Thoracic aorta (tissue), 2 donors: ENCODE measurements around the gene CFAP20DC. TPM values are rescaled to one million over a fixed set of nuclear protein-coding genes. Genes with fewer than 3 reads are reported as not detected.

Experiments used
- ATAC-seq: fragments of 150-250 bp; one replicate; pipeline ENCODE4 v1.8.0; 2017; ENCODE audit warnings: low read depth; ENCODE audit not compliant: insufficient number of reproducible peaks, low FRiP score
- DNase-seq: peaks from one replicate; pipeline ENCODE4 v3.0.0-alpha.2; 2020; ENCODE audit warnings: low spot score
- H3K27ac ChIP-seq, 2 donors: fragments of 200-600 bp; sonication (generic); 1 replicate in 1 of 2; 2 replicates in 1 of 2; pipeline ENCODE4 v1.5.1; 2016; ENCODE audit warnings: mild to moderate bottlenecking in 2 of 2, moderate library complexity in 2 of 2
- H3K27me3 ChIP-seq: fragments of 200-600 bp; sonication (generic); replicated peaks from 2 replicates; pipeline ENCODE4 v1.6.0; 2016; ENCODE audit warnings: mild to moderate bottlenecking; ENCODE audit not compliant: insufficient read depth
- H3K36me3 ChIP-seq: fragments of 200-600 bp; sonication (generic); one replicate; pipeline ENCODE4 v1.5.1; 2016
- H3K4me1 ChIP-seq, 2 donors: fragments of 200-600 bp; sonication (generic); 1 replicate in 1 of 2; 2 replicates in 1 of 2; pipeline versions ENCODE4 v1.5.1 to v1.6.0; 2016; ENCODE audit warnings: low read depth in 2 of 2, mild to moderate bottlenecking in 1 of 2; ENCODE audit not compliant: control insufficient read depth in 1 of 2
- H3K4me3 ChIP-seq: fragments of 200-600 bp; sonication (generic); 2 replicates; pipeline ENCODE4 v1.5.1; 2016; ENCODE audit warnings: mild to moderate bottlenecking
- H3K9me3 ChIP-seq: fragments of 200-600 bp; sonication (generic); 2 replicates; pipeline ENCODE4 v1.5.1; 2016
- CTCF ChIP-seq: fragments of 200-600 bp; sonication (generic); IDR thresholded peaks from one replicate; pipeline ENCODE4 v1.5.1; 2019; ENCODE audit warnings: antibody characterized with exemption
- total RNA-seq, 2 donors: library from RNA; depleted of rRNA; stranded (reverse); fragments of >200 nt; gene quantifications; one replicate each; pipeline versions ENCODE4 v1.1.0 to v1.2.3, GENCODE V29; 2016

Gene CFAP20DC
- total RNA-seq, 2 donors from 2014 or later = not detected

GRCh38 chr3:58955308-58955707 lies 94.5 kb downstream of the CFAP20DC start:
- Histone ChIP-seq H3K36me3 (no peaks in the 10 kb centered on the region), H3K4me1 (no peaks in the 10 kb centered on the region), H3K4me3 (no peak overlapping the region), H3K27me3 (no peaks in the 10 kb centered on the region), H3K9me3 (no peaks in the 10 kb centered on the region), H3K27ac (no peak overlapping the region)
- ATAC-seq (no peak), DNase-seq (no peak)
- TF ChIP-seq CTCF = no peak

- Histone ChIP-seq H3K9me3 (no peaks in the 10 kb centered on the region), H3K36me3 (no peaks in the 10 kb centered on the region), H3K4me3 (no peak overlapping the region), H3K27me3 (no peaks in the 10 kb centered on the region), H3K4me1 (no peaks in the 10 kb centered on the region), H3K27ac (no peak overlapping the region)
- DNase-seq (no peak), ATAC-seq (no peak)
- TF ChIP-seq CTCF = no peak
Observed at GRCh38 chr3:58953288-58953687, 96.5 kb downstream of the CFAP20DC start.

GRCh38 chr3:58952128-58952917 lies 97.5 kb downstream of the CFAP20DC start:
- Histone ChIP-seq H3K4me3 (no peak overlapping the region), H3K36me3 (no peaks in the 10 kb centered on the region), H3K9me3 (no peaks in the 10 kb centered on the region), H3K27me3 (no peaks in the 10 kb centered on the region), H3K4me1 (no peaks in the 10 kb centered on the region), H3K27ac (no peak overlapping the region)
- DNase-seq (no peak), ATAC-seq (no peak)
- TF ChIP-seq CTCF = no peak

GRCh38 chr3:58948018-58948417 lies 101.8 kb downstream of the CFAP20DC start:
- Histone ChIP-seq H3K4me3 (no peak overlapping the region), H3K36me3 (no peaks in the 10 kb centered on the region), H3K9me3 (no peaks in the 10 kb centered on the region), H3K27me3 (no peaks in the 10 kb centered on the region), H3K27ac (no peak overlapping the region), H3K4me1 (no peaks in the 10 kb centered on the region)
- DNase-seq (no peak), ATAC-seq (no peak)
- no peak for TF ChIP-seq CTCF

- no peaks in the 10 kb centered on the region for H3K36me3 ChIP-seq
Observed at GRCh38 chr3:58946875-58947274, 103.0 kb downstream of the CFAP20DC start.

More at GRCh38 chr3:58946875-58947274, 103.0 kb downstream of the CFAP20DC start:
- ATAC-seq (no peak), DNase-seq (no peak)
- Histone ChIP-seq H3K27ac (no peak overlapping the region), H3K4me3 (no peak overlapping the region), H3K9me3 (no peaks in the 10 kb centered on the region), H3K4me1 (no peaks in the 10 kb centered on the region), H3K27me3 (no peaks in the 10 kb centered on the region)
- TF ChIP-seq CTCF = no peak
